HepG2 (cell line): ENCODE data around the gene PDE4D. TPM values are rescaled to one million over a fixed set of nuclear protein-coding genes. Genes with fewer than 3 reads are reported as not detected.

ENCODE experiments used
- ATAC-seq: fragments of 200-7000 bp; cut with Tn5 transposase; 3 replicates; pipeline ENCODE4 v1.9.1; 2020; ENCODE audit warnings: mild to moderate bottlenecking, moderate library complexity
- BruUV-seq: library from RNA; stranded (reverse); fragments of 400-500 nt; replicated peaks from 2 replicates; lab custom pipeline; 2021; lab: Mats Ljungman, UMichigan
- CTCF ChIA-PET: fragments of 300-600 bp; formaldehyde crosslinking; extraction: SDS; loops from one replicate; lab custom pipeline; 2021; ENCODE audit warnings: low total read pairs, inconsistent platforms, low intra/inter-chr PET ratio; lab: Yijun Ruan, JAX
- POLR2A ChIA-PET: fragments of 350-600 bp; sonication (Branson Sonifier 250); formaldehyde crosslinking; loops from one replicate; lab custom pipeline; 2020; ENCODE audit warnings: antibody characterized with exemption, inconsistent platforms; lab: Yijun Ruan, JAX
- DNase-seq: peaks from one replicate; pipeline ENCODE4 v3.0.0-alpha.2; 2015; ENCODE audit warnings: low spot score
- FAIRE-seq: peaks from 3 replicates; lab custom pipeline; 2011; peaks lifted over from hg19 to GRCh38; lab: Jason Lieb, UNC
- H2AFZ ChIP-seq: one replicate; pipeline ENCODE4 v1.6.1; 2011; ENCODE audit warnings: low read length, inconsistent platforms
- H3K27ac ChIP-seq: fragments of 300-600 bp; 3 replicates; pipeline ENCODE4 v1.8.0; 2011; ENCODE audit warnings: mixed run types, mild to moderate bottlenecking, mixed read lengths, low read length, inconsistent platforms; ENCODE audit not compliant: insufficient read depth; ENCODE audit errors: extremely low read length
- H3K27me3 ChIP-seq, 2 experiments: fragments of 200-600 bp in 1 of 2; 2 replicates in 1 of 2; 3 replicates in 1 of 2; pipeline versions ENCODE4 v1.6.0 to v1.8.0; 2011; ENCODE audit warnings: low read length in 2 of 2, mild to moderate bottlenecking in 2 of 2, moderate library complexity in 2 of 2, inconsistent platforms in 1 of 2; ENCODE audit not compliant: insufficient read depth in 2 of 2, control insufficient read depth in 1 of 2
- H3K36me3 ChIP-seq, 2 experiments: fragments of 200-600 bp in 1 of 2; replicated peaks in 1 of 2; 2 replicates in 1 of 2; 3 replicates in 1 of 2; pipeline versions ENCODE4 v1.5.1 to v1.8.0; 2011; ENCODE audit warnings: low read length in 2 of 2, inconsistent platforms in 1 of 2; ENCODE audit not compliant: insufficient read depth in 2 of 2, control insufficient read depth in 1 of 2
- H3K4me1 ChIP-seq: 2 replicates; pipeline ENCODE4 v1.5.1; 2012; ENCODE audit warnings: low read length, inconsistent platforms; ENCODE audit not compliant: insufficient read depth
- H3K4me2 ChIP-seq: 2 replicates; pipeline ENCODE4 v1.6.0; 2011; ENCODE audit warnings: low read depth, low read length, inconsistent platforms
- H3K4me3 ChIP-seq, 3 experiments: fragments of 200-600 bp in 1 of 3; sonication (generic), shearing (Covaris generic) in 1 of 3; replicated peaks in 1 of 3; 2 replicates each; pipeline ENCODE4 v1.5.1; 2011 to 2016; ENCODE audit warnings: low read length in 3 of 3, inconsistent platforms in 2 of 3, low read depth in 2 of 3, mild to moderate bottlenecking in 2 of 3, control low read depth in 1 of 3, mixed read lengths in 1 of 3; ENCODE audit not compliant: insufficient read depth in 1 of 3
- H3K79me2 ChIP-seq: one replicate; pipeline ENCODE4 v1.6.1; 2011; ENCODE audit warnings: low read length, inconsistent platforms; ENCODE audit not compliant: insufficient read depth
- H3K9ac ChIP-seq: 2 replicates; pipeline ENCODE4 v1.6.0; 2011; ENCODE audit warnings: mild to moderate bottlenecking, low read depth, low read length, inconsistent platforms; ENCODE audit not compliant: insufficient read depth
- H3K9me3 ChIP-seq: 2 replicates; pipeline ENCODE4 v1.5.1; 2012; ENCODE audit warnings: mild to moderate bottlenecking, low read length
- H4K20me1 ChIP-seq: 2 replicates; pipeline ENCODE4 v1.6.0; 2011; ENCODE audit warnings: inconsistent platforms, mild to moderate bottlenecking, low read length, moderate library complexity; ENCODE audit not compliant: insufficient read depth
- CEBPB ChIP-seq: IDR thresholded peaks from 2 replicates; pipeline ENCODE4 v1.6.1; 2011; ENCODE audit warnings: low read depth, low read length, improper control_type of control experiment, borderline replicate concordance
- CHD4 ChIP-seq: fragments of 200-600 bp; sonication (generic); IDR thresholded peaks from 2 replicates; pipeline ENCODE4 v1.7.0; 2017; ENCODE audit warnings: mild to moderate bottlenecking, low read length, borderline replicate concordance
- EHMT2 ChIP-seq: fragments of 200-600 bp; sonication (generic); IDR thresholded peaks from 2 replicates; pipeline ENCODE4 v1.7.0; 2017; ENCODE audit warnings: antibody characterized with exemption, low read depth, low read length, borderline replicate concordance
- FIP1L1 ChIP-seq: fragments of 200-400 bp; formaldehyde crosslinking; IDR thresholded peaks from 2 replicates; pipeline ENCODE4 v1.6.1; 2018; ENCODE audit warnings: low read depth, mild to moderate bottlenecking, low read length, moderate library complexity, borderline replicate concordance; ENCODE audit not compliant: insufficient read depth
- KMT2B ChIP-seq: IDR thresholded peaks from 2 replicates; pipeline ENCODE4 v1.6.1; 2016; ENCODE audit warnings: missing genetic modification reagents, missing compliant biosample characterization
- PPARG ChIP-seq: conservative IDR thresholded peaks from 2 replicates; pipeline ENCODE4 v1.6.1; 2016; ENCODE audit warnings: missing biosample characterization, missing genetic modification reagents
- SPEN ChIP-seq: sonication (generic); formaldehyde crosslinking; IDR thresholded peaks from 2 replicates; pipeline ENCODE4 v1.5.1; 2020; ENCODE audit warnings: low read depth, mild to moderate bottlenecking, missing genetic modification reagents
- TBP ChIP-seq: sonication (generic); formaldehyde crosslinking; IDR thresholded peaks from 2 replicates; pipeline ENCODE4 v1.5.0; 2020; ENCODE audit warnings: missing genetic modification reagents
- TEAD2 ChIP-seq: sonication (generic); formaldehyde crosslinking; IDR thresholded peaks from 2 replicates; pipeline ENCODE4 v1.9.0; 2021; ENCODE audit warnings: missing genetic modification reagents
- THAP11 ChIP-seq: IDR thresholded peaks from 2 replicates; pipeline ENCODE4 v1.6.1; 2016; ENCODE audit warnings: missing biosample characterization, missing genetic modification reagents
- ZNF282 ChIP-seq: fragments of 450-650 bp; IDR thresholded peaks from 2 replicates; pipeline ENCODE4 v1.6.1; 2018; ENCODE audit not compliant: partially characterized antibody
- ZNF432 ChIP-seq: sonication (generic); formaldehyde crosslinking; IDR thresholded peaks from 2 replicates; pipeline ENCODE4 v1.5.0; 2020; ENCODE audit warnings: missing genetic modification reagents, mild to moderate bottlenecking, borderline replicate concordance
- WGBS: methylation state at CpG from one replicate; pipeline ENCODE4 v1.1.6; 2017; ENCODE audit warnings: low lambda C conversion rate; 5-methylcytosine and 5-hydroxymethylcytosine counted together
- in situ Hi-C: cut with HindIII; loops from 2 replicates; pipeline ENCODE4 v1.10.0; 2017; ENCODE audit warnings: low pct_unique_long_range_greater_than_20kb; ENCODE audit not compliant: extremely low pct_ligation_motif_present
- intact Hi-C: fragments of 100-400 bp; cut with micrococcal nuclease; formaldehyde crosslinking; loops from one replicate; pipeline ENCODE4 v1.10.0; 2022; ENCODE audit not compliant: unreplicated experiment
- polyA plus RNA-seq, 8 experiments: library from polyadenylated mRNA; depleted of rRNA in 3 of 8; stranded (reverse) in 7 of 8; unstranded in 1 of 8; fragments of >200 nt; fragmentation: Illumina TruSeq in 4 of 8; extraction: Trizol in 4 of 8; gene quantifications; 2 replicates each; pipeline versions ENCODE4 v1.2.1 to v1.2.3, GENCODE V29; 2011 to 2016; ENCODE audit warnings: low read depth in 4 of 8, missing spikeins in 1 of 8, mixed read lengths in 1 of 8; ENCODE audit not compliant: insufficient read depth in 1 of 8
- total RNA-seq, 5 experiments: library from RNA; depleted of rRNA; stranded (reverse); fragments of >200 nt; fragmentation: Illumina TruSeq; extraction: Trizol; gene quantifications; 2 replicates each; pipeline ENCODE4 v1.2.3, GENCODE V29; 2016; ENCODE audit warnings: low read depth in 1 of 5
- TF ChIP-seq, protein P1 (sequence below): sonication (generic); formaldehyde crosslinking; IDR thresholded peaks from 2 replicates; pipeline ENCODE4 v1.8.1; 2023; ENCODE audit warnings: mild to moderate bottlenecking, missing genetic modification reagents

Gene PDE4D
- total and polyA plus RNA-seq, 2 of the 13 experiments (the other 11 are each of a cell fraction or from before 2014, with no cell fraction given) = 7.0 to 12.2 TPM

DNA sequence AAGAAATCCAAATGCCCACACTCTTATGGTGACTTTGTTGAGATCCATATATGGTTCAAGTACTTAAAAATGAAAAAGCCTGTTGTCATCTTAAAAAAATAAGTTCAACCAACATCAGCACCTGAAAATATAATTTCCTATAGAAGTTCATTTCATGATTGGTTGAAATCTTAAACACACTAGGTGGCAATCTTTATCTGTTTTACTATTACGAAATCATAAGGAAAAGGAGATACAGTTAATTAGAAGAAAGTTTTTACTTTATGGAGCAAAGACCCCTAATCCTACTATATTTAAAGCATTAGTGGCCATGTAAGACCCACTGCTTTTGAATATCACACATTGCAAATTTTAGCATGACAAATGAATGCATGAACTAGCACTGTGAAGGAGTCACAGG is 694.7 kb downstream of the PDE4D start:
- no peaks in the 10 kb centered on the region for H3K4me1 ChIP-seq
- no TSS peak for BruUV-seq
- H3K27ac ChIP-seq = no peak overlapping the region
- H3K9me3 ChIP-seq = no peaks in the 10 kb centered on the region
- in situ Hi-C loops (no loop called here), intact Hi-C loops (no loop called here)
- no peak overlapping the region for H3K4me3 ChIP-seq
- no peaks in the 10 kb centered on the region for H3K27me3 ChIP-seq
- H2AFZ ChIP-seq = no peak overlapping the region
- FAIRE-seq (no peak), DNase-seq (no peak), ATAC-seq (no peak)
- CTCF ChIA-PET = no interaction called here
- no peaks in the 10 kb centered on the region for H3K36me3 ChIP-seq
- POLR2A ChIA-PET = no interaction called here
- no peaks in the 10 kb centered on the region; the same call in 1 of the 2 replicates for H4K20me1 ChIP-seq
- no peaks in the 10 kb centered on the region for H3K79me2 ChIP-seq
- H3K9ac ChIP-seq = no peak overlapping the region
- H3K4me2 ChIP-seq = no peak overlapping the region
- TF ChIP-seq CHD4 (no peak), CEBPB (peak; percentile 53; the same call in 1 of the 2 replicates)
- WGBS = 91% methylated on average over 1 of the region's 1 CpG

DNA sequence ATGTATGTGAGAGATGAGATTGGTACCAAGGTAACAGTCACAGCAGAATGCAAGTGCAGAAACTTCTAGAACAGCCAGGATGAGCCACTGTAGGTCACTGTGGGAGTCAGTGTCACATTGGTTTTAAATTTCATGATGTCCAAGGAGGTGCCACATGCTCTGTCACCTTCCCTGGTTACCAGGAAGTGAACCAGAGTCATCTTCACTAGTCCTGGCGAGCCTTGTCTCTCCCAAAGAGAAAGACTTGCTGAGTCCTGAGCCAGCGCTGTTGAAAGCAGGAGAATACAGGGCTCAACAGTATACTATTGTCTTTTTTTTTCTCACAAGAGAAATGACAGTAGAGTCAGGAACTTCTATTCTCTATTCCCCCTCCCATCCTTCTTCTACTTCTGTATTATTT is 695.2 kb downstream of the PDE4D start:
- Histone ChIP-seq H3K4me1 (no peaks in the 10 kb centered on the region), H4K20me1 (no peaks in the 10 kb centered on the region; the same call in 1 of the 2 replicates), H2AFZ (no peak overlapping the region), H3K9me3 (no peaks in the 10 kb centered on the region), H3K79me2 (no peaks in the 10 kb centered on the region), H3K27ac (no peak overlapping the region), H3K27me3 (no peaks in the 10 kb centered on the region), H3K4me3 (no peak overlapping the region), H3K36me3 (no peaks in the 10 kb centered on the region), H3K4me2 (no peak overlapping the region), H3K9ac (no peak overlapping the region)
- ATAC-seq (no peak), DNase-seq (no peak), FAIRE-seq (no peak)
- BruUV-seq = no TSS peak
- ChIA-PET POLR2A (no interaction called here), CTCF (no interaction called here)
- in situ Hi-C loops = no loop called here
- intact Hi-C loops = no loop called here
- 67% methylated on average over 2 of the region's 2 CpGs for WGBS
- TF ChIP-seq THAP11 (CRISPR knock-in tag) = no peak
- no peak for TF ChIP-seq SPEN (CRISPR knock-in tag)
- TF ChIP-seq ZNF432 = no peak
- TF ChIP-seq PPARG = no peak
- no peak for TF ChIP-seq EHMT2
- no peak for TF ChIP-seq KMT2B (CRISPR knock-in tag)
- TF ChIP-seq FIP1L1 = no peak
- no peak for TF ChIP-seq ZNF282
- TF ChIP-seq TEAD2 = no peak
- TF ChIP-seq, protein P1, sequence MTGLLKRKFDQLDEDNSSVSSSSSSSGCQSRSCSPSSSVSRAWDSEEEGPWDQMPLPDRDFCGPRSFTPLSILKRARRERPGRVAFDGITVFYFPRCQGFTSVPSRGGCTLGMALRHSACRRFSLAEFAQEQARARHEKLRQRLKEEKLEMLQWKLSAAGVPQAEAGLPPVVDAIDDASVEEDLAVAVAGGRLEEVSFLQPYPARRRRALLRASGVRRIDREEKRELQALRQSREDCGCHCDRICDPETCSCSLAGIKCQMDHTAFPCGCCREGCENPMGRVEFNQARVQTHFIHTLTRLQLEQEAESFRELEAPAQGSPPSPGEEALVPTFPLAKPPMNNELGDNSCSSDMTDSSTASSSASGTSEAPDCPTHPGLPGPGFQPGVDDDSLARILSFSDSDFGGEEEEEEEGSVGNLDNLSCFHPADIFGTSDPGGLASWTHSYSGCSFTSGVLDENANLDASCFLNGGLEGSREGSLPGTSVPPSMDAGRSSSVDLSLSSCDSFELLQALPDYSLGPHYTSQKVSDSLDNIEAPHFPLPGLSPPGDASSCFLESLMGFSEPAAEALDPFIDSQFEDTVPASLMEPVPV (CRISPR knock-in tag) = no peak
- no peak for TF ChIP-seq TBP (CRISPR knock-in tag)
